Sigmoid colon (tissue), 4 donors: ENCODE data around the gene ATP2B2.

Source experiments
- CTCF ChIP-seq, 4 experiments: fragments of 450-650 bp in 3 of 4; fragments of 200-600 bp in 1 of 4; IDR thresholded peaks; one replicate each; pipeline ENCODE4 v1.5.1; 2016 to 2019; ENCODE audit warnings: antibody characterized with exemption in 4 of 4, mild to moderate bottlenecking in 3 of 4, moderate library complexity in 2 of 4
- EP300 ChIP-seq, 4 donors: sonication (generic); formaldehyde crosslinking; IDR thresholded peaks; one replicate each; pipeline ENCODE4 v1.6.1; 2017; ENCODE audit warnings: antibody characterized with exemption in 4 of 4
- POLR2A ChIP-seq, 2 donors: fragments of 450-650 bp; IDR thresholded peaks; one replicate each; pipeline ENCODE4 v1.6.1; 2016; ENCODE audit warnings: antibody characterized with exemption in 2 of 2, mild to moderate bottlenecking in 2 of 2, moderate library complexity in 2 of 2
- POLR2AphosphoS5 ChIP-seq, 4 donors: sonication (generic); formaldehyde crosslinking; IDR thresholded peaks; one replicate each; pipeline ENCODE4 v1.6.1; 2017; ENCODE audit warnings: antibody characterized with exemption in 4 of 4

DNA sequence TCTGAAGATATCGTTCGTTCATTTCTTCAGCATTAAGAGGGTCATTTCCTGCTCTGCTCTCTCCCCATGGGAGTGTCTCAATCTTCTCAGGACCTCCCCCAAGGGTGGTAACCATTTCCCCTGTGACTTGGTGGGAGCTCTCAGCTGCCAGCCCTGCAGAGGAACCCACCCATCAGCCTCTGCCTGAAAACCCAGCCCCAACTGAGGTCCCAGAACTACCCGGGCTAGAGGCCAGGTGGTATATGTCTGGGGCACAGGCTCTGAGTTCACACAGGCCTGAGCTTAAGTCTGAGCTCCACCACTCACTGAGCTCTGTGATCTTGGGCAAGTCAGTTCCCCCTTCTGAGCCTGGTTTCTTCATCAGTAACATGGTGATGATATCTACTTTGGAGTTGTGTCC is 10.0 kb upstream of the ATP2B2 start:
- TF ChIP-seq CTCF (IDR thresholded peaks at IDR 0.05) (no peak), POLR2AphosphoS5 (IDR thresholded peaks at IDR 0.05) (no peak), POLR2A (IDR thresholded peaks at IDR 0.05) (no peak), EP300 (IDR thresholded peaks at IDR 0.05) (no peak)
